IMR-90 (cell line): ENCODE results near the gene HSF2BP. TPM values are rescaled to one million over a fixed set of nuclear protein-coding genes. Genes with fewer than 3 reads are reported as not detected.

Experiments
- ATAC-seq: fragments of 200-7000 bp; cut with Tn5 transposase; 2 replicates; pipeline ENCODE4 v1.9.1; 2020; ENCODE audit warnings: low read depth, mild to moderate bottlenecking, moderate library complexity
- BruUV-seq: library from RNA; stranded (reverse); fragments of 400-500 nt; replicated peaks from 2 replicates; lab custom pipeline; 2021; lab: Mats Ljungman, UMichigan
- CTCF ChIA-PET: fragments of 300-600 bp; formaldehyde crosslinking; extraction: SDS; loops from one replicate; lab custom pipeline; 2021; ENCODE audit warnings: antibody characterized with exemption; lab: Yijun Ruan, JAX
- POLR2A ChIA-PET: fragments of 300-600 bp; sonication (Branson Sonifier 250); formaldehyde crosslinking; loops from one replicate; lab custom pipeline; 2022; ENCODE audit warnings: antibody characterized with exemption; ENCODE audit not compliant: unreplicated experiment; lab: Charles Lee
- DNase-seq: peaks from one replicate; pipeline ENCODE4 v3.0.0; 2013
- H2AFZ ChIP-seq: replicated peaks from 2 replicates; pipeline ENCODE3; 2013; ENCODE audit warnings: low read length, mild to moderate bottlenecking; ENCODE audit not compliant: poor library complexity
- H2AK5ac ChIP-seq: 2 replicates; pipeline ENCODE4 v1.6.1; 2013; ENCODE audit warnings: low read depth, low read length, inconsistent platforms
- H2AK9ac ChIP-seq: replicated peaks from 2 replicates; pipeline ENCODE3; 2013; ENCODE audit warnings: mild to moderate bottlenecking, low read depth, low read length, moderate library complexity; ENCODE audit not compliant: poor library complexity
- H2BK120ac ChIP-seq: 2 replicates; pipeline ENCODE4 v1.6.1; 2013; ENCODE audit warnings: low read depth, low read length, inconsistent platforms
- H2BK15ac ChIP-seq: 3 replicates; pipeline ENCODE4 v1.6.1; 2013; ENCODE audit warnings: low read depth, low read length, inconsistent platforms
- H2BK20ac ChIP-seq: 2 replicates; pipeline ENCODE4 v1.6.1; 2013; ENCODE audit warnings: low read depth, mild to moderate bottlenecking, inconsistent platforms, low read length, moderate library complexity
- H2BK5ac ChIP-seq: 2 replicates; pipeline ENCODE4 v1.6.1; 2013; ENCODE audit warnings: mild to moderate bottlenecking, low read depth, low read length, inconsistent platforms; ENCODE audit not compliant: poor library complexity, severe bottlenecking
- H3K14ac ChIP-seq: replicated peaks from 2 replicates; pipeline ENCODE4 v1.6.1; 2013; ENCODE audit warnings: low read depth, low read length, inconsistent platforms
- H3K18ac ChIP-seq: 2 replicates; pipeline ENCODE4 v1.6.1; 2013; ENCODE audit warnings: low read depth, low read length, control low read depth
- H3K23ac ChIP-seq: 2 replicates; pipeline ENCODE4 v1.6.1; 2013; ENCODE audit warnings: low read depth, low read length, inconsistent platforms
- H3K27ac ChIP-seq: 2 replicates; pipeline ENCODE4 v1.5.1; 2013; ENCODE audit warnings: mild to moderate bottlenecking, control low read depth, low read length; ENCODE audit not compliant: insufficient read depth
- H3K27me3 ChIP-seq: 2 replicates; pipeline ENCODE4 v1.6.1; 2013; ENCODE audit warnings: low read length; ENCODE audit not compliant: control insufficient read depth, insufficient read depth
- H3K36me3 ChIP-seq: 2 replicates; pipeline ENCODE4 v1.6.1; 2013; ENCODE audit warnings: low read length, mixed read lengths; ENCODE audit not compliant: control insufficient read depth, insufficient read depth
- H3K4ac ChIP-seq: 2 replicates; pipeline ENCODE4 v1.6.1; 2013; ENCODE audit warnings: low read depth, low read length, inconsistent platforms
- H3K4me1 ChIP-seq: 2 replicates; pipeline ENCODE4 v1.6.1; 2013; ENCODE audit warnings: low read length, mixed read lengths; ENCODE audit not compliant: control insufficient read depth, insufficient read depth
- H3K4me2 ChIP-seq: 2 replicates; pipeline ENCODE4 v1.6.1; 2013; ENCODE audit warnings: low read depth, mild to moderate bottlenecking, control low read depth, low read length, moderate library complexity
- H3K4me3 ChIP-seq: 2 replicates; pipeline ENCODE4 v1.5.1; 2013; ENCODE audit warnings: low read depth, mild to moderate bottlenecking, control low read depth, low read length, moderate library complexity; ENCODE audit not compliant: insufficient read depth
- H3K56ac ChIP-seq: 2 replicates; pipeline ENCODE4 v1.6.1; 2013; ENCODE audit warnings: low read length, inconsistent platforms; ENCODE audit not compliant: insufficient read depth; ENCODE audit errors: extremely low read depth
- H3K79me1 ChIP-seq, 2 experiments: 2 replicates each; pipeline ENCODE4 v1.6.1; 2013; ENCODE audit warnings: low read length in 2 of 2, inconsistent platforms in 1 of 2, low read depth in 1 of 2
- H3K9ac ChIP-seq: 2 replicates; pipeline ENCODE4 v1.6.1; 2013; ENCODE audit warnings: low read depth, low read length, control low read depth
- H3K9me1 ChIP-seq: 2 replicates; pipeline ENCODE4 v1.6.1; 2013; ENCODE audit warnings: low read length, inconsistent platforms; ENCODE audit not compliant: insufficient read depth
- H3K9me3 ChIP-seq: 2 replicates; pipeline ENCODE4 v1.6.1; 2013; ENCODE audit warnings: low read length; ENCODE audit not compliant: control insufficient read depth, insufficient read depth
- H4K20me1 ChIP-seq: 2 replicates; pipeline ENCODE4 v1.6.1; 2013; ENCODE audit warnings: low read length, inconsistent platforms; ENCODE audit not compliant: insufficient read depth
- H4K5ac ChIP-seq: 2 replicates; pipeline ENCODE4 v1.6.1; 2013; ENCODE audit warnings: mild to moderate bottlenecking, low read depth, low read length, control low read depth
- H4K8ac ChIP-seq, 2 experiments: 2 replicates each; pipeline ENCODE4 v1.6.1; 2013; ENCODE audit warnings: low read depth in 2 of 2, low read length in 2 of 2, control low read depth in 1 of 2, inconsistent platforms in 1 of 2
- H4K91ac ChIP-seq: 2 replicates; pipeline ENCODE4 v1.6.1; 2013; ENCODE audit warnings: low read depth, low read length, inconsistent platforms; ENCODE audit not compliant: insufficient read depth
- BHLHE40 ChIP-seq: fragments of 150-350 bp; IDR thresholded peaks from 2 replicates; pipeline ENCODE4 v1.6.1; 2016; ENCODE audit warnings: mild to moderate bottlenecking, low read depth, low read length
- CEBPB ChIP-seq: IDR thresholded peaks from 2 replicates; pipeline ENCODE4 v1.6.1; 2012; ENCODE audit warnings: low read depth, low read length, improper control_type of control experiment
- CHD1 ChIP-seq: IDR thresholded peaks from 2 replicates; pipeline ENCODE4 v1.6.1; 2012; ENCODE audit warnings: low read depth, low read length, improper control_type of control experiment
- CTCF ChIP-seq: conservative IDR thresholded peaks from 2 replicates; pipeline ENCODE4 v1.5.1; 2012; ENCODE audit warnings: mild to moderate bottlenecking, low read depth, low read length, improper control_type of control experiment
- ELK1 ChIP-seq: fragments of 150-350 bp; IDR thresholded peaks from 2 replicates; pipeline ENCODE4 v1.6.1; 2016; ENCODE audit warnings: low read depth, mild to moderate bottlenecking, low read length, moderate library complexity, borderline replicate concordance
- FOS ChIP-seq: fragments of 150-350 bp; IDR thresholded peaks from 2 replicates; pipeline ENCODE4 v1.6.1; 2016; ENCODE audit warnings: low read depth, low read length
- MAFK ChIP-seq: IDR thresholded peaks from 2 replicates; pipeline ENCODE4 v1.6.1; 2012; ENCODE audit warnings: low read depth, low read length, improper control_type of control experiment
- MAZ ChIP-seq: IDR thresholded peaks from 2 replicates; pipeline ENCODE4 v1.6.1; 2012; ENCODE audit warnings: low read depth, mild to moderate bottlenecking, low read length, improper control_type of control experiment, moderate library complexity, borderline replicate concordance
- MXI1 ChIP-seq: IDR thresholded peaks from 2 replicates; pipeline ENCODE4 v1.6.1; 2012; ENCODE audit warnings: low read depth, mild to moderate bottlenecking, low read length, moderate library complexity, borderline replicate concordance
- NFE2L2 ChIP-seq: fragments of 150-350 bp; IDR thresholded peaks from 2 replicates; pipeline ENCODE4 v1.6.1; 2016; ENCODE audit warnings: low read depth, mild to moderate bottlenecking, low read length
- POLR2A ChIP-seq: IDR thresholded peaks from 2 replicates; pipeline ENCODE4 v1.6.1; 2012; ENCODE audit warnings: mild to moderate bottlenecking, low read depth, low read length
- RAD21 ChIP-seq: IDR thresholded peaks from 2 replicates; pipeline ENCODE4 v1.6.1; 2012; ENCODE audit warnings: low read length, improper control_type of control experiment
- RCOR1 ChIP-seq: IDR thresholded peaks from 2 replicates; pipeline ENCODE4 v1.6.1; 2012; ENCODE audit warnings: mild to moderate bottlenecking, low read length, improper control_type of control experiment; ENCODE audit not compliant: insufficient replicate concordance
- RFX5 ChIP-seq: IDR thresholded peaks from 2 replicates; pipeline ENCODE4 v1.8.0; 2012; ENCODE audit warnings: low read depth, mild to moderate bottlenecking, low read length, moderate library complexity
- SMC3 ChIP-seq: fragments of 150-350 bp; IDR thresholded peaks from 2 replicates; pipeline ENCODE4 v1.6.1; 2016; ENCODE audit warnings: low read depth, mild to moderate bottlenecking, antibody characterized with exemption, low read length, moderate library complexity
- USF2 ChIP-seq: fragments of 150-350 bp; IDR thresholded peaks from 2 replicates; pipeline ENCODE4 v1.6.1; 2017; ENCODE audit warnings: mild to moderate bottlenecking, antibody characterized with exemption, low read length, low read depth
- WGBS, 2 experiments: methylation state at CpG; one replicate each; pipeline versions ENCODE4 v1.1.5 to v1.1.7; 2013; ENCODE audit warnings: missing lambda C conversion rate in 2 of 2; ENCODE audit not compliant: insufficient read length in 1 of 2; ENCODE audit errors: extremely low coverage in 2 of 2; 5-methylcytosine and 5-hydroxymethylcytosine counted together
- dilution Hi-C: fragments of 300-500 bp; cut with HindIII; formaldehyde crosslinking; loops from one replicate; pipeline ENCODE4 v1.14.3; 2018; ENCODE audit warnings: low sequenced_read_pairs; ENCODE audit not compliant: unreplicated experiment
- in situ Hi-C: fragments of 300-500 bp; cut with MboI; formaldehyde crosslinking; loops from 3 replicates; pipeline ENCODE4 v1.14.3; 2019; ENCODE audit warnings: low sequenced_read_pairs, inconsistent platforms, mixed read lengths
- intact Hi-C: fragments of 100-400 bp; cut with micrococcal nuclease; formaldehyde crosslinking; loops from 2 replicates; pipeline ENCODE4 v1.10.0; 2022
- polyA plus RNA-seq, 3 experiments: library from polyadenylated mRNA; depleted of rRNA; stranded (reverse); fragments of >200 nt; gene quantifications; 2 replicates each; pipeline ENCODE4 v1.2.3, GENCODE V29; 2012; ENCODE audit warnings: low replicate concordance in 1 of 3
- total RNA-seq: library from RNA; depleted of rRNA; stranded (reverse); fragments of >200 nt; gene quantifications from 2 replicates; pipeline ENCODE4 v1.2.3, GENCODE V29; 2012

HSF2BP gene
- total and polyA plus RNA-seq, 2 of the 4 experiments (the other 2 are of a cell fraction), result 0.87 to 0.90 TPM

- in situ Hi-C loops, result no loop called here
Measured at GRCh38 chr21:43581453-43581852, 77.8 kb downstream of the HSF2BP start.

More at GRCh38 chr21:43581453-43581852, 77.8 kb downstream of the HSF2BP start:
- no peaks in the 10 kb centered on the region for H3K36me3 ChIP-seq
- 63% methylated on average over 2 of the region's 3 CpGs; no CpG with 5 or more reads in 1 of the 2 experiments for WGBS, 2 experiments
- H2BK15ac ChIP-seq, result no peak overlapping the region
- no peak overlapping the region; the same call in 1 of the 2 replicates for H3K9ac ChIP-seq
- dilution Hi-C loops (no loop called here), intact Hi-C loops (no loop called here)
- no peak overlapping the region for H2AFZ ChIP-seq
- no peak for DNase-seq
- H4K5ac ChIP-seq, result peak overlapping the region; percentile 7; the same call in 1 of the 2 replicates
- no TSS peak for BruUV-seq
- H2BK20ac ChIP-seq, result no peak overlapping the region
- H3K4me3 ChIP-seq, result no peak overlapping the region
- no peak overlapping the region for H2BK120ac ChIP-seq
- POLR2A ChIA-PET, result no interaction called here
- no peaks in the 10 kb centered on the region; the same call in 1 of the 2 replicates for H3K9me1 ChIP-seq
- H4K8ac ChIP-seq, result no peak overlapping the region
- no peak overlapping the region for H3K14ac ChIP-seq
- H3K4me1 ChIP-seq, result peaks cover 10% of the 10 kb centered on the region
- H3K18ac ChIP-seq, result no peak overlapping the region; the same call in 1 of the 2 replicates
- peaks cover 3% of the 10 kb centered on the region; the same call in 1 of the 2 replicates for H3K27me3 ChIP-seq
- ATAC-seq, result no peak
- H3K9me3 ChIP-seq, result no peaks in the 10 kb centered on the region
- no peak overlapping the region for H3K56ac ChIP-seq
- H3K27ac ChIP-seq, result peak overlapping the region; percentile 6; the same call in 1 of the 2 replicates
- no peak overlapping the region for H2AK9ac ChIP-seq
- H4K20me1 ChIP-seq, result no peaks in the 10 kb centered on the region
- no peaks in the 10 kb centered on the region for H3K79me1 ChIP-seq
- no peak for TF ChIP-seq RCOR1
- TF ChIP-seq MAZ, result no peak
- TF ChIP-seq MXI1, result no peak
- TF ChIP-seq POLR2A, result no peak
- no peak for TF ChIP-seq CTCF
- TF ChIP-seq RFX5, result no peak
- TF ChIP-seq NFE2L2, result no peak
- no peak for TF ChIP-seq CHD1
- TF ChIP-seq FOS, result no peak
- TF ChIP-seq RAD21, result no peak
- no peak for TF ChIP-seq BHLHE40
- no peak for TF ChIP-seq MAFK
- no peak for TF ChIP-seq SMC3
- no peak for TF ChIP-seq CEBPB
- no peak for TF ChIP-seq ELK1
- no peak for TF ChIP-seq USF2
- H3K23ac ChIP-seq, result no peak overlapping the region
- no peak overlapping the region for H4K91ac ChIP-seq
- H2AK5ac ChIP-seq, result no peak overlapping the region
- H2BK5ac ChIP-seq, result no peak overlapping the region
- CTCF ChIA-PET, result no interaction called here
- H3K4ac ChIP-seq, result no peak overlapping the region; the same call in 1 of the 2 replicates
- H3K4me2 ChIP-seq, result no peak overlapping the region
